K562 (cell line): Measurements from ENCODE around the gene FCGR2B. TPM values are rescaled to one million over a fixed set of nuclear protein-coding genes. Genes with fewer than 3 reads are reported as not detected.

ENCODE experiments used
- ASH1L ChIP-seq: fragments of 450-650 bp; IDR thresholded peaks from 2 replicates; pipeline ENCODE4 v1.6.1; 2018; ENCODE audit warnings: borderline replicate concordance, mild to moderate bottlenecking, low read depth; ENCODE audit not compliant: partially characterized antibody
- BRD4 ChIP-seq: fragments of 200-600 bp; sonication (generic); IDR thresholded peaks from 2 replicates; pipeline ENCODE4 v1.6.1; 2017; ENCODE audit warnings: inconsistent platforms
- CREM ChIP-seq: IDR thresholded peaks from 2 replicates; pipeline ENCODE4 v1.6.1; 2014; ENCODE audit warnings: antibody characterized with exemption, low read depth
- DLX4 ChIP-seq: fragments of 250-450 bp; sonication (Bioruptor Pico); IDR thresholded peaks from 2 replicates; pipeline ENCODE4 v1.6.1; 2021; ENCODE audit warnings: mild to moderate bottlenecking
- ESRRA ChIP-seq: fragments of 450-650 bp; IDR thresholded peaks from 2 replicates; pipeline ENCODE4 v1.6.1; 2014; ENCODE audit warnings: low read depth, mild to moderate bottlenecking, moderate library complexity, borderline replicate concordance
- FOXK2 ChIP-seq, 2 experiments: fragments of 450-650 bp; IDR thresholded peaks in 1 of 2; conservative IDR thresholded peaks in 1 of 2; 2 replicates each; pipeline ENCODE4 v1.6.1; 2016; ENCODE audit warnings: low read depth in 2 of 2, mild to moderate bottlenecking in 1 of 2
- GATAD2A ChIP-seq: fragments of 450-650 bp; IDR thresholded peaks from 2 replicates; pipeline ENCODE4 v1.6.1; 2017
- GMEB1 ChIP-seq: fragments of 250-450 bp; sonication (Bioruptor Pico); IDR thresholded peaks from 2 replicates; pipeline ENCODE4 v1.4.0; 2020; ENCODE audit warnings: mild to moderate bottlenecking
- GTF2F1 ChIP-seq: IDR thresholded peaks from 2 replicates; pipeline ENCODE4 v1.6.1; 2011; ENCODE audit warnings: low read depth, low read length, improper control_type of control experiment
- HDAC2 ChIP-seq: fragments of 450-650 bp; IDR thresholded peaks from 2 replicates; pipeline ENCODE4 v1.6.1; 2016; ENCODE audit warnings: mild to moderate bottlenecking
- HDGF ChIP-seq: fragments of 450-650 bp; IDR thresholded peaks from 2 replicates; pipeline ENCODE4 v1.6.1; 2016
- HIVEP1 ChIP-seq: fragments of 250-450 bp; sonication (Bioruptor Pico); IDR thresholded peaks from 2 replicates; pipeline ENCODE4 v1.4.0; 2020; ENCODE audit warnings: mild to moderate bottlenecking
- MAFF ChIP-seq: IDR thresholded peaks from 2 replicates; pipeline ENCODE4 v1.6.1; 2012; ENCODE audit warnings: low read length, improper control_type of control experiment
- MAFK ChIP-seq: IDR thresholded peaks from 2 replicates; pipeline ENCODE4 v1.6.1; 2011; ENCODE audit warnings: low read length, improper control_type of control experiment
- MAZ ChIP-seq, 2 experiments: fragments of 450-650 bp in 1 of 2; sonication (generic) in 1 of 2; formaldehyde crosslinking; IDR thresholded peaks in 1 of 2; conservative IDR thresholded peaks in 1 of 2; 2 replicates each; pipeline versions ENCODE4 v1.4.0 to v1.5.0; 2020; ENCODE audit warnings: mild to moderate bottlenecking in 1 of 2, missing genetic modification reagents in 1 of 2
- MIER1 ChIP-seq: fragments of 450-650 bp; IDR thresholded peaks from 2 replicates; pipeline ENCODE4 v1.6.1; 2016; ENCODE audit warnings: antibody characterized with exemption, mild to moderate bottlenecking, low read depth
- NCOA4 ChIP-seq: fragments of 450-650 bp; IDR thresholded peaks from 2 replicates; pipeline ENCODE4 v1.6.1; 2018; ENCODE audit warnings: mild to moderate bottlenecking; ENCODE audit not compliant: partially characterized antibody
- PHF21A ChIP-seq: fragments of 450-650 bp; IDR thresholded peaks from 2 replicates; pipeline ENCODE4 v1.6.1; 2017; ENCODE audit warnings: low read depth, borderline replicate concordance
- SIN3B ChIP-seq: fragments of 450-650 bp; IDR thresholded peaks from 2 replicates; pipeline ENCODE4 v1.6.1; 2017; ENCODE audit warnings: low read depth, mild to moderate bottlenecking, moderate library complexity
- SMAD2 ChIP-seq: fragments of 150-350 bp; IDR thresholded peaks from 2 replicates; pipeline ENCODE4 v1.6.1; 2014; ENCODE audit warnings: low read depth, mild to moderate bottlenecking, low read length
- ZFP30 ChIP-seq: fragments of 250-450 bp; sonication (Bioruptor Pico); IDR thresholded peaks from 2 replicates; pipeline ENCODE4 v1.8.0; 2022; ENCODE audit warnings: moderate library complexity, mild to moderate bottlenecking, inconsistent platforms, borderline replicate concordance
- ZNF224 ChIP-seq: sonication (generic); formaldehyde crosslinking; IDR thresholded peaks from 2 replicates; pipeline ENCODE4 v1.8.0; 2022; ENCODE audit warnings: mild to moderate bottlenecking, missing genetic modification reagents
- ZNF277 ChIP-seq: fragments of 250-450 bp; sonication (Bioruptor Pico); IDR thresholded peaks from 2 replicates; pipeline ENCODE4 v1.8.0; 2022; ENCODE audit warnings: inconsistent platforms, mild to moderate bottlenecking, moderate library complexity, borderline replicate concordance
- ZNF445 ChIP-seq: fragments of 250-450 bp; sonication (Bioruptor Pico); IDR thresholded peaks from 2 replicates; pipeline ENCODE4 v1.4.0; 2020; ENCODE audit warnings: low read depth, mild to moderate bottlenecking, moderate library complexity
- ZNF785 ChIP-seq: fragments of 250-450 bp; sonication (Bioruptor Pico); IDR thresholded peaks from 2 replicates; pipeline ENCODE4 v1.4.0; 2020; ENCODE audit warnings: mild to moderate bottlenecking
- polyA plus RNA-seq, 8 experiments: library from polyadenylated mRNA; depleted of rRNA in 4 of 8; stranded (reverse) in 5 of 8; unstranded in 3 of 8; fragments of >200 nt; fragmentation: Nextera tagmentation in 2 of 8; fragmentation: Illumina TruSeq in 1 of 8; extraction: Ambion mirVana in 2 of 8; extraction: Trizol in 1 of 8; gene quantifications; 2 replicates each; pipeline versions ENCODE4 v1.2.1 to v1.2.3, GENCODE V29; 2011 to 2014; ENCODE audit warnings: inconsistent platforms in 1 of 8, missing spikeins in 1 of 8
- total RNA-seq, 7 experiments: library from RNA; depleted of rRNA in 6 of 7; stranded (reverse); fragments of >200 nt in 6 of 7; fragmentation: Illumina TruSeq in 2 of 7; extraction: Trizol in 2 of 7; gene quantifications; 2 replicates each; pipeline versions ENCODE4 v1.2.1 to v1.2.3, GENCODE V29; 2011 to 2021; ENCODE audit warnings: low replicate concordance in 1 of 7
- TF ChIP-seq, protein P1 (sequence below): fragments of 450-650 bp; formaldehyde crosslinking; conservative IDR thresholded peaks from 2 replicates; pipeline ENCODE4 v1.4.0; 2022; ENCODE audit warnings: mild to moderate bottlenecking, missing genetic modification characterization

FCGR2B gene
- total and polyA plus RNA-seq, 9 of the 15 experiments (the other 6 are each of a cell fraction or from before 2014, with no cell fraction given) = 1.7 to 8.9 (median 3.9) TPM

GRCh38 chr1:161721738-161722343, 58.9 kb downstream of the FCGR2B start (continued):
- TF ChIP-seq ASH1L (no peak), DLX4 (CRISPR knock-in tag) (no peak), SMAD2 (no peak), GMEB1 (no peak), GATAD2A (0 out of 2 replicates have a peak, but pooled peaks have one; percentile 51), ZNF785 (CRISPR knock-in tag) (no peak), MAFF (peak; percentile 76; the same call in 1 of the 2 replicates), PHF21A (no peak), HIVEP1 (CRISPR knock-in tag) (no peak), ZNF224 (no peak), CREM (peak; percentile 70), MAFK (peak; percentile 79), FOXK2 (conservative IDR thresholded peaks at IDR 0.05 in 1 of 2, IDR thresholded peaks at IDR 0.05 in 1 of 2; ENCODE audit: low read depth in 2 of 2) (peak in 1 of 2 experiments; percentile 36; a peak in 1 of 4 replicates), ZNF277 (CRISPR knock-in tag) (no peak), HDAC2 (peak; percentile 86), MIER1 (0 out of 2 replicates have a peak, but pooled peaks have one; percentile 39), HDGF (peak; percentile 47; the same call in 1 of the 2 replicates), ZFP30 (CRISPR knock-in tag) (no peak), SIN3B (no peak), MAZ (CRISPR knock-in tag; conservative IDR thresholded peaks at IDR 0.05 in 1 of 2, IDR thresholded peaks at IDR 0.05 in 1 of 2) (peak; percentile 46 to 62; a peak in 2 of 4 replicates), GTF2F1 (no peak), ZNF445 (CRISPR knock-in tag) (no peak), NCOA4 (no peak), ESRRA (peak; percentile 55; the same call in 1 of the 2 replicates), BRD4 (peak; percentile 21; the same call in 1 of the 2 replicates)
- TF ChIP-seq, protein P1, sequence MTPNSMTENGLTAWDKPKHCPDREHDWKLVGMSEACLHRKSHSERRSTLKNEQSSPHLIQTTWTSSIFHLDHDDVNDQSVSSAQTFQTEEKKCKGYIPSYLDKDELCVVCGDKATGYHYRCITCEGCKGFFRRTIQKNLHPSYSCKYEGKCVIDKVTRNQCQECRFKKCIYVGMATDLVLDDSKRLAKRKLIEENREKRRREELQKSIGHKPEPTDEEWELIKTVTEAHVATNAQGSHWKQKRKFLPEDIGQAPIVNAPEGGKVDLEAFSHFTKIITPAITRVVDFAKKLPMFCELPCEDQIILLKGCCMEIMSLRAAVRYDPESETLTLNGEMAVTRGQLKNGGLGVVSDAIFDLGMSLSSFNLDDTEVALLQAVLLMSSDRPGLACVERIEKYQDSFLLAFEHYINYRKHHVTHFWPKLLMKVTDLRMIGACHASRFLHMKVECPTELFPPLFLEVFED (CRISPR knock-in tag) = 0 out of 2 replicates have a peak, but pooled peaks have one; percentile 29
